HepG2 (cell line): ENCODE measurements around the gene AKAP14. TPM values are rescaled to one million over a fixed set of nuclear protein-coding genes. Genes with fewer than 3 reads are reported as not detected.

ENCODE experiments used
- ELF3 ChIP-seq: IDR thresholded peaks from 2 replicates; pipeline ENCODE4 v1.6.1; 2016; ENCODE audit warnings: missing genetic modification reagents, missing compliant biosample characterization
- FOXP4 ChIP-seq: sonication (generic); formaldehyde crosslinking; IDR thresholded peaks from 2 replicates; pipeline ENCODE4 v1.4.0; 2020; ENCODE audit warnings: missing genetic modification reagents
- HDAC2 ChIP-seq: sonication (generic); formaldehyde crosslinking; IDR thresholded peaks from 2 replicates; pipeline ENCODE4 v1.4.0; 2020; ENCODE audit warnings: missing genetic modification reagents
- JUN ChIP-seq: sonication (generic); formaldehyde crosslinking; IDR thresholded peaks from 2 replicates; pipeline ENCODE4 v1.4.0; 2020; ENCODE audit warnings: mild to moderate bottlenecking, missing genetic modification reagents
- KAT8 ChIP-seq: IDR thresholded peaks from 2 replicates; pipeline ENCODE4 v1.6.1; 2016; ENCODE audit warnings: missing genetic modification reagents, missing compliant biosample characterization
- KDM2A ChIP-seq: sonication (generic); formaldehyde crosslinking; IDR thresholded peaks from 2 replicates; pipeline ENCODE4 v1.4.0; 2020; ENCODE audit warnings: low read depth, missing genetic modification reagents, borderline replicate concordance
- MBD4 ChIP-seq: IDR thresholded peaks from 2 replicates; pipeline ENCODE4 v1.6.1; 2012; ENCODE audit warnings: low read length, inconsistent platforms, borderline replicate concordance
- MTF1 ChIP-seq: sonication (generic); formaldehyde crosslinking; IDR thresholded peaks from 2 replicates; pipeline ENCODE4 v1.5.0; 2020; ENCODE audit warnings: missing genetic modification reagents
- NKX3-1 ChIP-seq: sonication (generic); formaldehyde crosslinking; IDR thresholded peaks from 2 replicates; pipeline ENCODE4 v1.5.0; 2020; ENCODE audit warnings: missing genetic modification reagents
- PCBP1 ChIP-seq: fragments of 200-400 bp; formaldehyde crosslinking; IDR thresholded peaks from 2 replicates; pipeline ENCODE4 v1.6.1; 2017; ENCODE audit warnings: mild to moderate bottlenecking, low read depth, low read length, borderline replicate concordance
- REPIN1 ChIP-seq: sonication (generic); formaldehyde crosslinking; IDR thresholded peaks from 2 replicates; pipeline ENCODE4 v1.8.0; 2022; ENCODE audit warnings: missing genetic modification reagents, low read depth, mild to moderate bottlenecking, borderline replicate concordance
- YY1 ChIP-seq: IDR thresholded peaks from 2 replicates; pipeline ENCODE4 v1.6.1; 2011; ENCODE audit warnings: low read length, low read depth, moderate library complexity, mild to moderate bottlenecking; ENCODE audit not compliant: insufficient read depth, insufficient replicate concordance
- ZFP62 ChIP-seq: sonication (generic); formaldehyde crosslinking; IDR thresholded peaks from 2 replicates; pipeline ENCODE4 v1.4.0; 2020; ENCODE audit warnings: missing genetic modification reagents
- ZNF12 ChIP-seq: sonication (generic); formaldehyde crosslinking; IDR thresholded peaks from 2 replicates; pipeline ENCODE4 v1.5.0; 2020; ENCODE audit warnings: missing genetic modification reagents
- ZNF652 ChIP-seq: IDR thresholded peaks from 2 replicates; pipeline ENCODE4 v1.6.1; 2016; ENCODE audit warnings: low read depth, borderline replicate concordance
- ZNF713 ChIP-seq: sonication (generic); formaldehyde crosslinking; IDR thresholded peaks from 2 replicates; pipeline ENCODE4 v1.4.0; 2020; ENCODE audit warnings: mild to moderate bottlenecking, missing genetic modification reagents
- polyA plus RNA-seq, 8 experiments: library from polyadenylated mRNA; depleted of rRNA in 3 of 8; stranded (reverse) in 7 of 8; unstranded in 1 of 8; fragments of >200 nt; fragmentation: Illumina TruSeq in 4 of 8; extraction: Trizol in 4 of 8; gene quantifications; 2 replicates each; pipeline versions ENCODE4 v1.2.1 to v1.2.3, GENCODE V29; 2011 to 2016; ENCODE audit warnings: low read depth in 4 of 8, missing spikeins in 1 of 8, mixed read lengths in 1 of 8; ENCODE audit not compliant: insufficient read depth in 1 of 8
- total RNA-seq, 5 experiments: library from RNA; depleted of rRNA; stranded (reverse); fragments of >200 nt; fragmentation: Illumina TruSeq; extraction: Trizol; gene quantifications; 2 replicates each; pipeline ENCODE4 v1.2.3, GENCODE V29; 2016; ENCODE audit warnings: low read depth in 1 of 5
- TF ChIP-seq, protein P1 (sequence below): sonication (generic); formaldehyde crosslinking; IDR thresholded peaks from 2 replicates; pipeline ENCODE4 v1.4.0; 2020; ENCODE audit warnings: missing genetic modification reagents
- TF ChIP-seq, protein P2 (sequence below): sonication (generic); formaldehyde crosslinking; conservative IDR thresholded peaks from 2 replicates; pipeline ENCODE4 v1.4.0; 2020; ENCODE audit warnings: missing genetic modification reagents
- TF ChIP-seq, protein P3 (sequence below): fragments of 450-650 bp; IDR thresholded peaks from 2 replicates; pipeline ENCODE4 v1.6.1; 2016
- TF ChIP-seq, protein P4 (sequence below): sonication (generic); formaldehyde crosslinking; conservative IDR thresholded peaks from 2 replicates; pipeline ENCODE4 v1.8.0; 2022; ENCODE audit warnings: mild to moderate bottlenecking, moderate library complexity, missing genetic modification reagents

The AKAP14 gene
- total and polyA plus RNA-seq, 2 of the 13 experiments (the other 11 are each of a cell fraction or from before 2014, with no cell fraction given), result 0.20 to 1.7 TPM

DNA sequence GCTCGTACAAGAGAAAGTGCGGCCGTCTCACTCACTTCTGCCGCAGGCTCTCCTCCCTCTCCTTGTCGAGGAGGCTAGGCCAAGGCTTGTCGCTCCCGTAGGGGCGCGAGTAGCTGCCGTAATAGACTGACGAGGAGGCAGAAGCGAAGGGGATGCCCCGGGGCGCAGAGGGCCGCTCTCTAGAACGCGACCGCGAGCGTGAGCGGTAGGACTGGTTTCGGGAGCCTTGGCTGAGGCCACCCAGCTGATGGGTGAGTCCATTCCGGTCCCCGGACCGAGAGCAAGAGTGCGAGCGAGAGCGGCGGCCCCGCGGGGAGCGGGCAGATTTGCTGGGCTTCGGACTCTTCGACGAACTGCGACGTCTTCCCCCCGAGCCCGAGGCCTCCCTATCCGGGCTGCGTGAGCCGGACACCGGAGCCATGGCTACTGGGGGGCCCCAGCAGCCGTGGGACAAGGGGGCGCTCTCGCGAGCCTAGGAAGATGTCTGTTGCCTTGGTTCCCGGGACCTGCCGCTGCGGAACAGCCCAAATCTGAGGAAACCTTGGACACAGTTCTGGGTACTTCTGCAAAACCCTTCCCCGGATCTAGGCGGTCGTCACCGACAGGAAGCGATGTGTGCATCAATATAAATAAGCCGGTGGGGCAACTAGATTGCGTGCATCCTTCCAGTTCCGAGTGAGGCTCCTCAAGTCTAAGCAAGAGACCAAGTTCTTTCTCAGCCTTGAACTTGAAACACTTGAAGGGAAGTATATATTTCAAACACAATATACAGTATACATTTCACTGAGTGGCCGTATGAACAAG, 47.7 kb downstream of the AKAP14 start, which contains the start of gene NKAP (continued):
- TF ChIP-seq YY1 (peak; percentile 82), MTF1 (no peak), FOXP4 (CRISPR knock-in tag) (0 out of 2 replicates have a peak, but pooled peaks have one; percentile 38), ELF3 (0 out of 2 replicates have a peak, but pooled peaks have one; percentile 21), PCBP1 (no peak), HDAC2 (CRISPR knock-in tag) (peak; percentile 58), JUN (no peak), KAT8 (CRISPR knock-in tag) (peak; percentile 96), ZNF12 (CRISPR knock-in tag) (no peak), REPIN1 (CRISPR knock-in tag) (no peak), NKX3-1 (CRISPR knock-in tag) (peak; percentile 22; the same call in 1 of the 2 replicates), ZNF652 (no peak), ZFP62 (no peak), MBD4 (no peak), KDM2A (CRISPR knock-in tag) (peak; percentile 78; the same call in 1 of the 2 replicates), ZNF713 (no peak)
- TF ChIP-seq, protein P1, sequence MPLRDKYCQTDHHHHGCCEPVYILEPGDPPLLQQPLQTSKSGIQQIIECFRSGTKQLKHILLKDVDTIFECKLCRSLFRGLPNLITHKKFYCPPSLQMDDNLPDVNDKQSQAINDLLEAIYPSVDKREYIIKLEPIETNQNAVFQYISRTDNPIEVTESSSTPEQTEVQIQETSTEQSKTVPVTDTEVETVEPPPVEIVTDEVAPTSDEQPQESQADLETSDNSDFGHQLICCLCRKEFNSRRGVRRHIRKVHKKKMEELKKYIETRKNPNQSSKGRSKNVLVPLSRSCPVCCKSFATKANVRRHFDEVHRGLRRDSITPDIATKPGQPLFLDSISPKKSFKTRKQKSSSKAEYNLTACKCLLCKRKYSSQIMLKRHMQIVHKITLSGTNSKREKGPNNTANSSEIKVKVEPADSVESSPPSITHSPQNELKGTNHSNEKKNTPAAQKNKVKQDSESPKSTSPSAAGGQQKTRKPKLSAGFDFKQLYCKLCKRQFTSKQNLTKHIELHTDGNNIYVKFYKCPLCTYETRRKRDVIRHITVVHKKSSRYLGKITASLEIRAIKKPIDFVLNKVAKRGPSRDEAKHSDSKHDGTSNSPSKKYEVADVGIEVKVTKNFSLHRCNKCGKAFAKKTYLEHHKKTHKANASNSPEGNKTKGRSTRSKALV, result no peak
- TF ChIP-seq, protein P2, sequence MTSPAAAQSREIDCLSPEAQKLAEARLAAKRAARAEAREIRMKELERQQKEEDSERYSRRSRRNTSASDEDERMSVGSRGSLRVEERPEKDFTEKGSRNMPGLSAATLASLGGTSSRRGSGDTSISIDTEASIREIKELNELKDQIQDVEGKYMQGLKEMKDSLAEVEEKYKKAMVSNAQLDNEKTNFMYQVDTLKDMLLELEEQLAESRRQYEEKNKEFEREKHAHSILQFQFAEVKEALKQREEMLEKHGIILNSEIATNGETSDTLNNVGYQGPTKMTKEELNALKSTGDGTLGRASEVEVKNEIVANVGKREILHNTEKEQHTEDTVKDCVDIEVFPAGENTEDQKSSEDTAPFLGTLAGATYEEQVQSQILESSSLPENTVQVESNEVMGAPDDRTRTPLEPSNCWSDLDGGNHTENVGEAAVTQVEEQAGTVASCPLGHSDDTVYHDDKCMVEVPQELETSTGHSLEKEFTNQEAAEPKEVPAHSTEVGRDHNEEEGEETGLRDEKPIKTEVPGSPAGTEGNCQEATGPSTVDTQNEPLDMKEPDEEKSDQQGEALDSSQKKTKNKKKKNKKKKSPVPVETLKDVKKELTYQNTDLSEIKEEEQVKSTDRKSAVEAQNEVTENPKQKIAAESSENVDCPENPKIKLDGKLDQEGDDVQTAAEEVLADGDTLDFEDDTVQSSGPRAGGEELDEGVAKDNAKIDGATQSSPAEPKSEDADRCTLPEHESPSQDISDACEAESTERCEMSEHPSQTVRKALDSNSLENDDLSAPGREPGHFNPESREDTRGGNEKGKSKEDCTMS, result no peak
- TF ChIP-seq, protein P3, sequence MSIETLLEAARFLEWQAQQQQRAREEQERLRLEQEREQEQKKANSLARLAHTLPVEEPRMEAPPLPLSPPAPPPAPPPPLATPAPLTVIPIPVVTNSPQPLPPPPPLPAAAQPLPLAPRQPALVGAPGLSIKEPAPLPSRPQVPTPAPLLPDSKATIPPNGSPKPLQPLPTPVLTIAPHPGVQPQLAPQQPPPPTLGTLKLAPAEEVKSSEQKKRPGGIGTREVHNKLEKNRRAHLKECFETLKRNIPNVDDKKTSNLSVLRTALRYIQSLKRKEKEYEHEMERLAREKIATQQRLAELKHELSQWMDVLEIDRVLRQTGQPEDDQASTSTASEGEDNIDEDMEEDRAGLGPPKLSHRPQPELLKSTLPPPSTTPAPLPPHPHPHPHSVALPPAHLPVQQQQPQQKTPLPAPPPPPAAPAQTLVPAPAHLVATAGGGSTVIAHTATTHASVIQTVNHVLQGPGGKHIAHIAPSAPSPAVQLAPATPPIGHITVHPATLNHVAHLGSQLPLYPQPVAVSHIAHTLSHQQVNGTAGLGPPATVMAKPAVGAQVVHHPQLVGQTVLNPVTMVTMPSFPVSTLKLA, result no peak
- TF ChIP-seq, protein P4, sequence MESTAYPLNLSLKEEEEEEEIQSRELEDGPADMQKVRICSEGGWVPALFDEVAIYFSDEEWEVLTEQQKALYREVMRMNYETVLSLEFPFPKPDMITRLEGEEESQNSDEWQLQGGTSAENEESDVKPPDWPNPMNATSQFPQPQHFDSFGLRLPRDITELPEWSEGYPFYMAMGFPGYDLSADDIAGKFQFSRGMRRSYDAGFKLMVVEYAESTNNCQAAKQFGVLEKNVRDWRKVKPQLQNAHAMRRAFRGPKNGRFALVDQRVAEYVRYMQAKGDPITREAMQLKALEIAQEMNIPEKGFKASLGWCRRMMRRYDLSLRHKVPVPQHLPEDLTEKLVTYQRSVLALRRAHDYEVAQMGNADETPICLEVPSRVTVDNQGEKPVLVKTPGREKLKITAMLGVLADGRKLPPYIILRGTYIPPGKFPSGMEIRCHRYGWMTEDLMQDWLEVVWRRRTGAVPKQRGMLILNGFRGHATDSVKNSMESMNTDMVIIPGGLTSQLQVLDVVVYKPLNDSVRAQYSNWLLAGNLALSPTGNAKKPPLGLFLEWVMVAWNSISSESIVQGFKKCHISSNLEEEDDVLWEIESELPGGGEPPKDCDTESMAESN (CRISPR knock-in tag), result no peak
